Measurements from ENCODE around the gene SLC16A6. TPM values are rescaled to one million over a fixed set of nuclear protein-coding genes. Genes with fewer than 3 reads are reported as not detected.

SLC16A6 gene
- total RNA-seq, 1 donor from 2014 or later: 11.0 TPM

- ChIA-PET POLR2A (no interaction called here), CTCF (no interaction called here)
- ATAC-seq (ENCODE audit: low read depth): no peak
- H3K4me1 Mint-ChIP-seq: peaks cover 3% of the 10 kb centered on the region
- intact Hi-C loops (cut with micrococcal nuclease): no loop called here
- no peak for TF ChIP-seq CTCF (IDR thresholded peaks at IDR 0.05)
- no peaks in the 10 kb centered on the region for H3K36me3 Mint-ChIP-seq (ENCODE audit: low read depth)
- no peak overlapping the region for H3K4me3 Mint-ChIP-seq
- H3K27ac Mint-ChIP-seq: no peak overlapping the region
- DNase-seq: no peak
- H3K27me3 Mint-ChIP-seq: no peaks in the 10 kb centered on the region
- H3K9me3 Mint-ChIP-seq: no peaks in the 10 kb centered on the region
These were observed 8.9 kb upstream of the SLC16A6 start for GRCh38 chr17:68299817-68300216.

GRCh38 chr17:68298601-68299000 lies 7.7 kb upstream of the SLC16A6 start:
- no peak for ATAC-seq (ENCODE audit: low read depth)
- ChIA-PET POLR2A (interaction anchor here (0.7 kb wide), 1 partner anchor 17 kb away, joined by 9 read pairs; no protein-coding TSS in a partner anchor), CTCF (no interaction called here)
- DNase-seq: no peak
- H3K27ac Mint-ChIP-seq: no peak overlapping the region
- H3K4me1 Mint-ChIP-seq: peaks cover 3% of the 10 kb centered on the region
- no peaks in the 10 kb centered on the region for H3K9me3 Mint-ChIP-seq
- no peak overlapping the region for H3K4me3 Mint-ChIP-seq
- TF ChIP-seq CTCF (IDR thresholded peaks at IDR 0.05): no peak
- no peaks in the 10 kb centered on the region for H3K27me3 Mint-ChIP-seq
- H3K36me3 Mint-ChIP-seq (ENCODE audit: low read depth): no peaks in the 10 kb centered on the region
- intact Hi-C loops (cut with micrococcal nuclease): no loop called here

GRCh38 chr17:68297195-68297594 lies 6.3 kb upstream of the SLC16A6 start:
- ChIA-PET POLR2A (no interaction called here), CTCF (no interaction called here)
- Mint-ChIP-seq H3K36me3 (ENCODE audit: low read depth) (no peaks in the 10 kb centered on the region), H3K27ac (no peak overlapping the region), H3K4me1 (peaks cover 10% of the 10 kb centered on the region), H3K27me3 (no peaks in the 10 kb centered on the region), H3K9me3 (no peaks in the 10 kb centered on the region), H3K4me3 (no peak overlapping the region)
- intact Hi-C loops (cut with micrococcal nuclease): no loop called here
- no peak for DNase-seq
- ATAC-seq (ENCODE audit: low read depth): no peak
- TF ChIP-seq CTCF (IDR thresholded peaks at IDR 0.05): no peak

- POLR2A ChIA-PET: no interaction called here
These were observed 5.6 kb upstream of the SLC16A6 start for GRCh38 chr17:68296217-68297191.

More at GRCh38 chr17:68296217-68297191, 5.6 kb upstream of the SLC16A6 start:
- ATAC-seq (ENCODE audit: low read depth) (no peak), DNase-seq (no peak)
- intact Hi-C loops (cut with micrococcal nuclease): no loop called here
- no peak overlapping the region for H3K27ac Mint-ChIP-seq
- no peak overlapping the region for H3K4me3 Mint-ChIP-seq
- H3K27me3 Mint-ChIP-seq: no peaks in the 10 kb centered on the region
- CTCF ChIA-PET: no interaction called here
- H3K36me3 Mint-ChIP-seq (ENCODE audit: low read depth): no peaks in the 10 kb centered on the region
- H3K9me3 Mint-ChIP-seq: no peaks in the 10 kb centered on the region
- peaks cover 13% of the 10 kb centered on the region for H3K4me1 Mint-ChIP-seq
- TF ChIP-seq CTCF (IDR thresholded peaks at IDR 0.05): no peak
